Naive thymus-derived CD4-positive, alpha-beta T cell (primary cell): ENCODE results near the gene DENND5A. TPM values are rescaled to one million over a fixed set of nuclear protein-coding genes. Genes with fewer than 3 reads are reported as not detected.
"Not testable (repeated sequence)": the region's sequence is repeated elsewhere in the genome, so short reads cannot be mapped to it uniquely, and the experiment has no call there.

Experiments used
- ATAC-seq: fragments of 150-1000 bp; cut with Tn5 transposase; 2 replicates; pipeline ENCODE4 v1.10.0; 2021; ENCODE audit warnings: mild to moderate bottlenecking, moderate library complexity
- CTCF ChIA-PET: fragments of 350-600 bp; sonication (Branson Sonifier 250); formaldehyde crosslinking; loops from one replicate; lab custom pipeline; 2021; ENCODE audit warnings: antibody characterized with exemption; lab: Charles Lee
- POLR2A ChIA-PET: fragments of 350-600 bp; sonication (Branson Sonifier 250); formaldehyde crosslinking; loops from one replicate; lab custom pipeline; 2021; ENCODE audit warnings: antibody characterized with exemption, inconsistent platforms; lab: Charles Lee
- DNase-seq, 9 donors: peaks; one replicate each; pipeline versions ENCODE4 v3.0.0 to v3.0.0-alpha.2; 2020 to 2022; ENCODE audit warnings: mixed read lengths in 1 of 9
- H3K27ac ChIP-seq: one replicate; pipeline ENCODE4 v1.7.0; 2013; ENCODE audit warnings: mild to moderate bottlenecking, low read depth, low read length, moderate library complexity
- H3K27me3 ChIP-seq, 2 donors: one replicate each; pipeline ENCODE4 v1.7.0; 2013; ENCODE audit warnings: low read length in 2 of 2, mild to moderate bottlenecking in 2 of 2, moderate library complexity in 2 of 2; ENCODE audit not compliant: control insufficient read depth in 2 of 2, insufficient read depth in 2 of 2
- H3K36me3 ChIP-seq, 3 experiments: 1 replicate in 2 of 3; 2 replicates in 1 of 3; pipeline ENCODE4 v1.7.0; 2013; ENCODE audit warnings: low read length in 3 of 3, mild to moderate bottlenecking in 3 of 3, moderate library complexity in 1 of 3; ENCODE audit not compliant: insufficient read depth in 3 of 3, control insufficient read depth in 2 of 3
- H3K4me1 ChIP-seq, 2 donors: one replicate each; pipeline ENCODE4 v1.7.0; 2013; ENCODE audit warnings: low read length in 2 of 2, mild to moderate bottlenecking in 2 of 2, moderate library complexity in 1 of 2; ENCODE audit not compliant: control insufficient read depth in 2 of 2, insufficient read depth in 2 of 2
- H3K4me3 ChIP-seq: 2 replicates; pipeline ENCODE4 v1.7.0; 2013; ENCODE audit warnings: mild to moderate bottlenecking, low read length
- H3K9me3 ChIP-seq, 3 experiments: 1 replicate in 2 of 3; 2 replicates in 1 of 3; pipeline ENCODE4 v1.7.0; 2013; ENCODE audit warnings: low read length in 3 of 3; ENCODE audit not compliant: control insufficient read depth in 2 of 3
- H3K27ac Mint-ChIP-seq, 9 donors: one replicate each; pipeline ENCODE4 v1.8.0; 2020 to 2022; ENCODE audit warnings: mixed read lengths in 9 of 9, mild to moderate bottlenecking in 8 of 9, moderate library complexity in 5 of 9, inconsistent platforms in 2 of 9
- H3K27me3 Mint-ChIP-seq, 5 donors: one replicate each; pipeline ENCODE4 v1.8.0; 2021 to 2022; ENCODE audit warnings: mixed read lengths in 5 of 5, mild to moderate bottlenecking in 1 of 5
- H3K36me3 Mint-ChIP-seq, 5 donors: one replicate each; pipeline ENCODE4 v1.8.0; 2020 to 2022; ENCODE audit warnings: mixed read lengths in 5 of 5, mild to moderate bottlenecking in 3 of 5, inconsistent platforms in 1 of 5
- H3K4me1 Mint-ChIP-seq, 7 donors: one replicate each; pipeline ENCODE4 v1.8.0; 2020 to 2022; ENCODE audit warnings: mixed read lengths in 7 of 7, mild to moderate bottlenecking in 3 of 7, inconsistent platforms in 1 of 7
- H3K4me3 Mint-ChIP-seq, 10 donors: one replicate each; pipeline ENCODE4 v1.8.0; 2020 to 2022; ENCODE audit warnings: mild to moderate bottlenecking in 10 of 10, mixed read lengths in 10 of 10, moderate library complexity in 6 of 10, inconsistent platforms in 2 of 10
- H3K9me3 Mint-ChIP-seq, 11 donors: one replicate each; pipeline ENCODE4 v1.8.0; 2020 to 2022; ENCODE audit warnings: mixed read lengths in 11 of 11, mild to moderate bottlenecking in 4 of 11, inconsistent platforms in 1 of 11, moderate library complexity in 1 of 11
- intact Hi-C, 2 donors: fragments of 100-400 bp; cut with micrococcal nuclease; formaldehyde crosslinking; loops; one replicate each; pipeline ENCODE4 v1.15.1; 2023
- polyA plus RNA-seq, 2 donors: library from polyadenylated mRNA; unstranded; fragments of 300-500 nt; fragmentation: Illumina TruSeq; gene quantifications; one replicate each; pipeline ENCODE4 v1.2.3, GENCODE V29; 2021
- total RNA-seq, 6 experiments: library from RNA in 5 of 6; stranded (reverse) in 5 of 6; gene quantifications; 1 replicate in 5 of 6; 2 replicates in 1 of 6; pipeline ENCODE4 v1.2.3 and lab custom pipeline; 2021 to 2026

The DENND5A gene
- total and polyA plus RNA-seq, 7 experiments from 2014 or later, result 33.9 to 178 (median 106) TPM

GRCh38 chr11:9250139-9250582 lies 15.0 kb downstream of the DENND5A start:
- intact Hi-C loops, result loop anchor here (1.0 to 5.0 kb wide), 10 partner anchors 10 to 568 kb away; partner anchors contain the start of genes TMEM41B (in 2 of the 2), IPO7 (in 1 of the 2), RPL27A (in 1 of the 2) and TRIM66 (in 1 of the 2)
- Histone ChIP-seq H3K27ac (peak overlapping the region; percentile 62), H3K27me3 (no peaks in the 10 kb centered on the region), H3K4me1 (peaks cover 14 to 72% of the 10 kb centered on the region in 2 donors), H3K4me3 (peak overlapping the region; percentile 29), H3K9me3 (no peaks in the 10 kb centered on the region), H3K36me3 (no peaks in the 10 kb centered on the region)
- ChIA-PET CTCF (interaction anchor here (0.6 to 1.1 kb wide), 3 partner anchors 31 to 63 kb away, joined by 3 to 6 read pairs (median 3); no protein-coding TSS in a partner anchor), POLR2A (interaction anchor here (0.6 to 2.9 kb wide), 11 partner anchors 11 to 1178 kb away, joined by 3 to 15 read pairs (median 4); partner anchors contain the start of genes DENND5A, IPO7 and ZNF143)
- ATAC-seq (peak; percentile 92), DNase-seq (peak in 8 of 9 donors; percentile 40 to 83 (median 70))
- Mint-ChIP-seq H3K4me3 (peak overlapping the region; percentile 62 to 84 (median 75)), H3K36me3 (peaks cover 0 to 18% (median 6%) of the 10 kb centered on the region in 5 donors), H3K27me3 (no peaks in the 10 kb centered on the region), H3K4me1 (peaks cover 44 to 91% (median 69%) of the 10 kb centered on the region in 7 donors), H3K9me3 (peaks cover 0 to 2% (median 0%) of the 10 kb centered on the region in 11 donors), H3K27ac (peak overlapping the region; percentile 67 to 94 (median 83))

GRCh38 chr11:9249252-9249651 lies 15.9 kb downstream of the DENND5A start:
- intact Hi-C loops, result no loop called here
- CTCF ChIA-PET, result interaction anchor here (0.5 to 1.1 kb wide), 5 partner anchors 32 to 1056 kb away, joined by 3 read pairs; partner anchors contain the start of gene ADM
- Histone ChIP-seq H3K4me3 (no peak overlapping the region), H3K27ac (peak overlapping the region; percentile 62), H3K9me3 (no peaks in the 10 kb centered on the region), H3K4me1 (peaks cover 14 to 72% of the 10 kb centered on the region in 2 donors), H3K36me3 (no peaks in the 10 kb centered on the region), H3K27me3 (no peaks in the 10 kb centered on the region)
- peaks cover 44 to 87% (median 62%) of the 10 kb centered on the region in 7 donors for H3K4me1 Mint-ChIP-seq
- no peak for DNase-seq
- H3K27ac Mint-ChIP-seq, result peak overlapping the region in 7 of 9 donors; percentile 49 to 92 (median 80)
- H3K4me3 Mint-ChIP-seq, result peak overlapping the region in 6 of 10 donors; percentile 23 to 81 (median 52)
- H3K27me3 Mint-ChIP-seq, result no peaks in the 10 kb centered on the region
- peaks cover 0 to 13% (median under 1%) of the 10 kb centered on the region in 5 donors for H3K36me3 Mint-ChIP-seq
- POLR2A ChIA-PET, result interaction anchor here (0.7 to 2.9 kb wide), 3 partner anchors 15 to 140 kb away, joined by 4 to 15 read pairs (median 5); partner anchors contain the start of gene DENND5A
- no peak for ATAC-seq
- peaks cover 0 to 2% (median 0%) of the 10 kb centered on the region in 11 donors for H3K9me3 Mint-ChIP-seq

- no peak for ATAC-seq
- H3K36me3 ChIP-seq, result no peaks in the 10 kb centered on the region
- no peaks in the 10 kb centered on the region for H3K27me3 ChIP-seq
- peaks cover 0 to 15% (median 0%) of the 10 kb centered on the region in 5 donors for H3K36me3 Mint-ChIP-seq
- DNase-seq, result no peak
- H3K4me3 ChIP-seq, result no peak overlapping the region
- H3K4me1 Mint-ChIP-seq, result peaks cover 42 to 87% (median 65%) of the 10 kb centered on the region in 7 donors
- peaks cover 14 to 63% of the 10 kb centered on the region in 2 donors for H3K4me1 ChIP-seq
- peak overlapping the region in 7 of 10 donors; percentile 12 to 57 (median 44) for H3K4me3 Mint-ChIP-seq
- H3K27ac ChIP-seq, result no peak overlapping the region
- POLR2A ChIA-PET, result interaction anchor here (0.9 to 1.7 kb wide), 4 partner anchors 13 to 66 kb away, joined by 3 to 5 read pairs (median 4); partner anchors contain the start of gene TMEM41B
- H3K27ac Mint-ChIP-seq, result peak overlapping the region in 8 of 9 donors; percentile 64 to 90 (median 78)
- H3K27me3 Mint-ChIP-seq, result no peaks in the 10 kb centered on the region
- peaks cover 0 to 2% (median 0%) of the 10 kb centered on the region in 11 donors for H3K9me3 Mint-ChIP-seq
- CTCF ChIA-PET, result interaction anchor here (0.6 kb wide), 1 partner anchor 8 kb away, joined by 4 read pairs; no protein-coding TSS in a partner anchor
- intact Hi-C loops, result no loop called here
- H3K9me3 ChIP-seq, result no peaks in the 10 kb centered on the region
Measured at GRCh38 chr11:9247863-9248262, 17.3 kb downstream of the DENND5A start.

GRCh38 chr11:9236242-9236641 lies 28.9 kb downstream of the DENND5A start:
- H3K9me3 Mint-ChIP-seq, H3K36me3 ChIP-seq, H3K27me3 Mint-ChIP-seq, H3K27ac ChIP-seq, H3K27me3 ChIP-seq, DNase-seq, H3K9me3 ChIP-seq, ATAC-seq, CTCF ChIA-PET, H3K4me3 ChIP-seq, intact Hi-C loops: not testable (repeated sequence)
- peaks cover 0 to 12% of the 10 kb centered on the region in 2 donors for H3K4me1 ChIP-seq
- Mint-ChIP-seq H3K27ac (peak overlapping the region in 3 of 9 donors; percentile 2 to 41 (median 25)), H3K36me3 (peaks cover 0 to 12% (median 5%) of the 10 kb centered on the region in 5 donors), H3K4me1 (peaks cover 38 to 77% (median 60%) of the 10 kb centered on the region in 7 donors), H3K4me3 (peak overlapping the region in 4 of 10 donors; percentile 8 to 48 (median 36))
- POLR2A ChIA-PET, result interaction anchor here (1.1 kb wide), 1 partner anchor 8 kb away, joined by 3 read pairs; no protein-coding TSS in a partner anchor

GRCh38 chr11:9232482-9232881 lies 32.7 kb downstream of the DENND5A start:
- H3K9me3 ChIP-seq, result no peaks in the 10 kb centered on the region
- POLR2A ChIA-PET, result interaction anchor here (1.0 kb wide), 1 partner anchor 28 kb away, joined by 3 read pairs; no protein-coding TSS in a partner anchor
- intact Hi-C loops, result no loop called here
- Mint-ChIP-seq H3K4me1 (peaks cover 52 to 83% (median 73%) of the 10 kb centered on the region in 7 donors), H3K9me3 (no peaks in the 10 kb centered on the region), H3K27ac (peak overlapping the region in 5 of 9 donors; percentile 14 to 90 (median 80)), H3K27me3 (no peaks in the 10 kb centered on the region), H3K4me3 (peak overlapping the region in 8 of 10 donors; percentile 23 to 89 (median 82)), H3K36me3 (peaks cover 0 to 9% (median 5%) of the 10 kb centered on the region in 5 donors)
- no peak for DNase-seq
- no peaks in the 10 kb centered on the region for H3K27me3 ChIP-seq
- H3K4me3 ChIP-seq, result no peak overlapping the region
- no peak overlapping the region for H3K27ac ChIP-seq
- H3K4me1 ChIP-seq, result peaks cover 0 to 22% of the 10 kb centered on the region in 2 donors
- no peak for ATAC-seq
- no peaks in the 10 kb centered on the region for H3K36me3 ChIP-seq
- CTCF ChIA-PET, result no interaction called here

- no peaks in the 10 kb centered on the region for H3K9me3 Mint-ChIP-seq
- intact Hi-C loops, result loop anchor here in 1 of 2 donors (2.0 kb wide), 1 partner anchor 19 kb away; no protein-coding TSS in a partner anchor
Measured at GRCh38 chr11:9231848-9232177, 33.3 kb downstream of the DENND5A start.

More at GRCh38 chr11:9231848-9232177, 33.3 kb downstream of the DENND5A start:
- H3K36me3 Mint-ChIP-seq, result peaks cover 0 to 12% (median 5%) of the 10 kb centered on the region in 5 donors
- peak overlapping the region; percentile 27 for H3K4me3 ChIP-seq
- H3K4me1 Mint-ChIP-seq, result peaks cover 52 to 79% (median 72%) of the 10 kb centered on the region in 7 donors
- H3K4me1 ChIP-seq, result peaks cover 0 to 22% of the 10 kb centered on the region in 2 donors
- DNase-seq (peak in 4 of 9 donors; percentile 17 to 40 (median 36)), ATAC-seq (peak; percentile 72)
- no peaks in the 10 kb centered on the region for H3K9me3 ChIP-seq
- no peaks in the 10 kb centered on the region for H3K27me3 ChIP-seq
- no peaks in the 10 kb centered on the region for H3K27me3 Mint-ChIP-seq
- H3K4me3 Mint-ChIP-seq, result peak overlapping the region; percentile 73 to 89 (median 84)
- CTCF ChIA-PET, result interaction anchor here (0.6 to 1.0 kb wide), 3 partner anchors 32 to 1724 kb away, joined by 3 to 5 read pairs (median 3); no protein-coding TSS in a partner anchor
- H3K36me3 ChIP-seq, result no peaks in the 10 kb centered on the region
- H3K27ac ChIP-seq, result no peak overlapping the region
- H3K27ac Mint-ChIP-seq, result peak overlapping the region; percentile 56 to 90 (median 81)
- POLR2A ChIA-PET, result interaction anchor here (1.0 to 1.5 kb wide), 3 partner anchors 15 to 42 kb away, joined by 3 to 5 read pairs (median 3); no protein-coding TSS in a partner anchor
